Stimulated activated CD4-positive, alpha-beta T cell treated with anti-CD3 and anti-CD28 coated beads, Interleukin-4, amount 100 ng/mL, for 1 hour (primary cell): ENCODE results near the gene SNX14.

Experiments
- DNase-seq: peaks from one replicate; pipeline ENCODE4 v3.0.0-alpha.2; 2020

SNX14 gene

GRCh38 chr6:85460921-85461797, 132.5 kb downstream of the SNX14 start:
- DNase-seq = no peak

- no peak for DNase-seq
These were observed 133.3 kb downstream of the SNX14 start for GRCh38 chr6:85460154-85460920.

GRCh38 chr6:85459224-85459901, 134.3 kb downstream of the SNX14 start:
- no peak for DNase-seq

GRCh38 chr6:85458782-85459181, 134.9 kb downstream of the SNX14 start:
- DNase-seq = no peak

- no peak for DNase-seq
These were observed 135.5 kb downstream of the SNX14 start for GRCh38 chr6:85458184-85458583.

GRCh38 chr6:85456782-85457181, 136.9 kb downstream of the SNX14 start:
- no peak for DNase-seq
